GM19035 (cell line): Measurements from ENCODE around the gene NRP2.

ENCODE experiments used
- ATAC-seq: cut with Tn5 transposase; IDR thresholded peaks from one replicate; pipeline ENCODE4 v1.9.1; 2021; ENCODE audit not compliant: unreplicated experiment

The NRP2 gene

DNA sequence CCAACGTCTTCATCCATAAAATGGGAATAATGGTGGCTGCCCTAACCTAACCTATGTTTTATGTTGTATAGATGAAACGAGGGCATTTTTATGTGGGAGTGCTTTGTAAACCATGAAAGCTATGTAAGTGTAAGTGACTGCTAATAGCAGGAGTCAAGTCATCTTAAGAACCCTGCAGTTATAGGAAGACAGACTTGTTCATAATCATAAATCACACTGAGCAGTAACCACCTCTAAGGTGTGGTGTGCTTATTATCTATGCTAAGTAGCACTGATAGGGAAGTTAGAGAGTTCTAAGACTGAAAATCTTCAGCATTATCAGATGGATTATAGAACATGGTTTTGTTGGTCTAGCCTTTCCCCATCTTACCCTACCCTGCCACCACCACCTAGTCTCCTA lies 24.2 kb upstream of the NRP2 start:
- no peak for ATAC-seq

DNA sequence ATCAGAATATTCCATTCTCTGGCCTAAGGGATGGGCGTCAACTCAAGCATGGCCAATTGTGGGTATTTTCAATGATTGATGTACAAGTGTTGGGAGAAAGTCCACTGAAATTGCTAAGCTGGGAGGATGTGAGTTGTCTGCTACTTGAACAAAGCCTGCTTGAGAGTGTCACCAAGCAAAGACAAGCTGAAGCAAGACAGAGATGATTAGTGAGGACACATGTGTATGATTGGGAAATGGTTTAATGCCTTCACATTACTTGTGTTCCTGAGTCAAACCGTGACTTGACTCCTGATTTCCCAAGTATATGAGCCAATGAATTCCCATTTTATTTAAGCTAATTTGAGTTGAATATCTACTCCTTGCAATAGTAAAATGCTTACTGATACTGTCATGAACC lies 23.7 kb upstream of the NRP2 start:
- no peak for ATAC-seq

DNA sequence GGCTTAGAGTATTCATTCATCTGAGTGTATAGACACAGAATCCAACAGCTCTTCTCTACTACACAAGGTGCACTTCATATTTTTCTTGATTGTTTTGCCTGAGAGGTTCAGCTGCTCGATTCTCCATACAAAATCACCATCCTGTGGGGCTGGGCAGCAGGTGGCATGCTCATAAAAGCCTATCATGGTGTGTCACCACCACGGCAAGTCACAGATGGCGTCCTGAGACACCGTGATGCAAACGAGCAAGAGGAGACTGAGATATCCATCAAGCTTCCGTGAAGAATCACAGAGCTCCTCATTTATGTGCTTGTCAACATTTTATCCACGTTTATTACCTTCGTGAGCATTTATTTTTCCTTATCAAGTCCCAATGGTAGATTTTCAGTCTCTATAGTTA lies 22.4 kb upstream of the NRP2 start:
- no peak for ATAC-seq

DNA sequence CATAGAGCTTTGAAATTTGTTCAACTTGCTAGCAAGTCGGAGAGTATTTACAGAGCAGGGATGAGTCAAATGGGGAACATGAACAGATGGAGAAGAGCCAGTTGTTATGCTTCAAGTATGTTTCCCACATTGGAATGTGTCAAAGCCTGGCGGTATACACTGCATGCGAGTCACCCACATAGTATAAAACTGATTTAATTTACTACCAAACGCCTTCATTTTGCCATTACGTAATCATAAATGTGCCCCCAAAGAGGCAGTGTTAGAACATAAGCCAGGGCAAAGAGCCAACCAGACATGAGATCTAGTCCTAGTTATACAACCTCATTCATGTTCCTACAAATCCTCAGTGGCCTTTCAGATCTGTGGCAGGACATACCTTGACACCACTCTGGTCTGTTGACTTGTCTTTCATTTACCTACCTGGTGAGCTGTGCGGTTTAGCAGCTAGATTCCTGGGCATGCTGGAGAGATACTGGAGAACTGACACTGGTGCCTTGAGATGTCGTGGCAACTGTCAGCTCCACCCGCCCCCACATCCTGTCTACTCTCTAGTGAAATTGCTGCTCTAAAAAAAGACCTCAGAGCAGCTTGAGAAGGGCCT lies 21.7 kb upstream of the NRP2 start:
- ATAC-seq = peak; percentile 58

DNA sequence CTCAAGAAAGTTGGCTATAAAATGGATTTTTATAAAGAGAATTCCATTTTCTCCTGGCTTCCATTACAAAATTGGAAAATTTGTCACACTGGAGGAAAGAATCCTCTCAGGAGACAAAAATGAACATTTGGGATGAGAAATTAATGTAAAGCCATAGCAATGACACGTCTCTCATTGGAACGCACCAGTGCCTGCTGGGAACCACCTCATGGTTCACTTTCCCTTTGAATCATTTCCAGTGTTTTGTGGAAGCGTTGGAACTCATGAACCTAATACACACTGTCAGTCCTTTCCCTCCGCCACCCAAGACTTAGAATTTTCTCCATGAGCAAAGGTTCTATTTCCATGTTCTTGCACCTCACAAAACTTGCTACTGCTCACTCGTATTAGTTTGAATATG lies 21.0 kb upstream of the NRP2 start:
- ATAC-seq = no peak

DNA sequence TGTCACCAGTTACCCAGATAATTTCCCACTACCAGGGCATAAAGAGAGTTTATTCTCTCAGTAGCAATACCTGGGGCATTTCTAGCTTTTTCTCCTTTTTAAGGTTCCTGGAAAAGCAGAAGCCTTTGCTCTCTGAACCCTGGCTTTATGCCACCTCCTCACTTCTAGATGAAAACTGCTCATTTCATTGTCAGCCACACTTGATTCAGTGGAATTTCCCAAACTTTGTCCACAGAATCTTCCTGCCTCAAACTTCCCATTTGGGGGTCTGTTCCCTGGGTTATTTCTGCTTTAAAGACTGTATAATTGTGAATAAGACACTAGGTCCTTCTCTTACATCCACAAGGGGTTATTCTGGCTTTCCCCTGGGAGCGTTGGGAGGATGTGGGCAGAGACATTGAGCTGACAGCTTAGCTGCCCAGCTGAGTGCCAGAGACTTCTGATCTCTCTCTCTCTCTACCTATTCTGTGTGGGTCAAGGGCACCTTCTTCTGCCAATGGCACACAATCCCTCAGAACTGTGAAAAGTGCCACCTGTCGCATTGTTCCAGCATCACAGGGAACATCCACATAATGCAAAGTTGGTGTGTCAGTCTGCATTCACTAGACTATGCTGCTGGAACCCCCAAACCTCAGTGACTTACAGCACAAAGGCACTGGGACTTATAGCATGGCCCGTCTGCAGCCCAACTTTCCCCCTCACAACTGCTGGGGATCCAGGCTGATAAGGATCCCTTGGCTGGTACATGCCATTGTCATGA lies 19.9 kb upstream of the NRP2 start:
- no peak for ATAC-seq

DNA sequence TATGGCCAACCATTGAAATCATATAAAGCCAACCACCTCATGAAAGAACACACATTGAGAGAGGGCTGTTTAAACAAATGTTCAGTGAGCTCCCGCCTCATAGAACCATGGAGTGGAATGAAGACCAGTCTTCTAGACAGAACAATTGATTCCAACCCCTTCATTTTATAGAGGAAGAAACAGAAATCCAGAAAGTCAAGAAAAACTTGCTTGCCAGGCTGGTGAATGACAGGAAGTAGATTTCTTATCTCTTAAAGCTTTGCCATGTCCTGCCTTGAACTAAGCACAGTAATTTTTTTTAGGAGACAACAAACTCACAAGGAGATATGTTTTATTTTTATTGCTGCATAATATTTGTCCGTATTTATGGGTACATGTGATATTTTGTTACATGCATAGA lies 16.5 kb upstream of the NRP2 start:
- no peak for ATAC-seq

DNA sequence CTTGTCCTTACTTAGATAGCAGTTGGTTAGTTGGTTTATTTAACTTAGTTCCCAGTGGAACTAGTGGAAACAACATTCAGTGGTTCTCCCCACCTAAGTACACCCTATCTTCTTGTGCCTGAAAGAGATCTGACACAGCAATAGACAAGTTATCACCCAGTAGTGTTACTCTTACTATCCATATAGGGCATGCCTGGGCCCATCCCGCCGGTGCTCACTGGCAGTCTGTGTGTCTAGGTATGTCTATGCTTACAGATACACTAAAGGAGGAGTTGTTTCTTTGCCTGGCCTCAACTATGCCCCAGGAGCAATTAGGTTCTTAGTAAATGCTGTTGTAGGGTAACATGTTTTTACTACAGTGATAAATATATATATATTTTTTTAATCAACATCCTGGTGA lies 12.0 kb upstream of the NRP2 start:
- ATAC-seq = no peak

DNA sequence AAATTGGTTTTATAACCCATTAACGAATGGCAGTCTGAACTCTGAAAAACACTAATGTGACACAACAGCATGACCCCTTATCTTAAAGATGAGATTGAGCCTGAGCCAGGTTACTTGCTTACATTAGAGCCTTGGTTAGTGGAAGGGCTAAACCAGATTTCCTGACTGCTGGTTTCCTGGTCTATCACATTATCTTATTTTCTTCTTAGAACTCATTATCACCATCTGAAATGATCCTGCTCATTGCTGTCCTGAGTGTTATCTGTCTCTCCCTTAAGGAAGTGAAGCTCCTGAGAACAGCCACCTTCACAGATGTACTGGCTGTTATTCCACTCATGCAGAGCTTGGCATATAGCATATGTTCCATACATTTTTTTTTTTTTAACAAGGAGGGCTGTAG lies 9.0 kb upstream of the NRP2 start:
- ATAC-seq = no peak

DNA sequence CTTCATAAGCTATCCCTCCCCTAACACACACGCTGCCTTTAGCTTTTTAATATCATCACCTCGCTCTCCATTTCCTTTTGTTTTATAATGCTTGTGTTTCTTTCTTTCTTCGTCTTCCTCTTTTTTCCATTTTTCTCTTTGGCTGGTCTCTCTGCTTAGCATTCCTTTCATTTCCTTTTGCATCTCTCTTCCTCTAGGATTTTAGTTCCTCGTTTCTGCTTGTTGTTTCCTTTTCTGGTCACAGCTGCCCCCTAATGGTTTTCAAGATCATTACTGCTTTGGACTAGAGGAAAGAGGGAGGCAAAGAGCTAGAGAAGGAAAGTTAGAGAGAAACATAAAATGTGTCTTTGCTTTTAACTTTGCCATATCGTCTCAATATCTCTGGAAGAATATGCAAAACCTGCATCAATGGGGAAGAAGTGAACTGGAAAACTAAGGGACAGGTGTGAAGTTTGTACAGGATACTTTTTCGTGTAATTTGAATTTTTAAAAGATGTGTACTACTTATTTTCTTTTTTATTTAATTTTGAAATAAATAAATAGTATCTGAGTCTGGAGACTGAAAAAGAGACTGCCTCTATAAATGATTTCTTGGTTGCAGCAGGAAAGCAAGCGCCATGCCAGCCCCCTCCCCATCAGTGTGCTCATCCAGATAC lies 6.3 kb upstream of the NRP2 start:
- ATAC-seq = no peak

DNA sequence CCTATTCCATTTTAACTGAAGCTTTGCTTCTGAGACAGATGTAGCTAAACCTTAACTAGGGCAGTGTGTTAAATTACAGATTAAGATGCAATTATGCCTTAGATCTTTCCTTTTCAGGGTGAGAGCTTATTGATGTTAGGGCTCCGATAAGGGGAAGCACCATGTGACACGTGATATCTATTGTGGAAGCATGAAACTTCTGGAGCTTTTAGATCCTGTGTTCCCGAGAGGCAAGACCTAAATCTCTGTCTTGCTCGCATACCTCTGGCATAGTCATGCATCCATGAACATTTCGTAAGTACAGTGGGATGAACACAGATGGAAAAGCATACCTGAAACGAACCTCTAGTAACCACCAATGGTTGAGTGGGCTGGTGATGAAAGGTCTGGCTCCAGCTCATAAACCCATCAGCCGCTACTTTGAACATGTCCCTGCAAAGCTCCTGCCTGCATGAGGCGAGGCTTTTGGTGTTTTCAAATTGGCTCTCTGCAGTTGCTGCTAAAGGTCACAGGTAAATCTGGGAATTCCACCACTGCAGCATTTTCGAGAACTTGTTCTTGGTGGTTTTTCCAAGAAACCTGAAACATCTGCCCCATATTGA lies 3.7 kb upstream of the NRP2 start:
- ATAC-seq = no peak

DNA sequence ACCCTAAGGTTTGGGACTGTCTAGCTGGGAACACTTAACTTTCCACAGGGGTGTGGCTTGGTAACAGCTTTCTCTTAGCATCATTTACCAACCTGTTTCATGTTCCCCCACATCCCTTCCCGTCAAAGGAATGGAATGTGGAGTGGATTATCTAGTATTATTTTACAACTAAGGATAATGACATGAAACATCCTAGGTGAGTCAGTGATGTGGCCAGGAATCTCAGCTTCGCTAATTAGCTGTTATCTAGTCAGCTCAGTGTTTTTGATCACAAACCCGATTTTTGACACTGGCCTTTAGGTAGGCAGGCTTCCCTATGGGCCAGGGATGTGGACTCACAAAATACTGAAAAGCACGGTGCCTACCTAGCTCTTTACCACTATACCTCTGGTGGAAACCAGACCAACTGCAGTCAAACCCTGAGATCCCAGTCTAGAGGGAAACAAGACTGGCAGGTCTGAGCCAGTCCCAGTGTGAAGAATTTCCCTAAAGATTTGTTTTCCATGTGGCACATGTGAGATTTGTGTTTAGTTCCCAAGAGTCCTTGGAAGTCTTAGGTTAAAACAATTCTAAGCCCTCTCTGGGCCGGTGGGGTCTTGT lies 2.8 kb upstream of the NRP2 start:
- no peak for ATAC-seq

DNA sequence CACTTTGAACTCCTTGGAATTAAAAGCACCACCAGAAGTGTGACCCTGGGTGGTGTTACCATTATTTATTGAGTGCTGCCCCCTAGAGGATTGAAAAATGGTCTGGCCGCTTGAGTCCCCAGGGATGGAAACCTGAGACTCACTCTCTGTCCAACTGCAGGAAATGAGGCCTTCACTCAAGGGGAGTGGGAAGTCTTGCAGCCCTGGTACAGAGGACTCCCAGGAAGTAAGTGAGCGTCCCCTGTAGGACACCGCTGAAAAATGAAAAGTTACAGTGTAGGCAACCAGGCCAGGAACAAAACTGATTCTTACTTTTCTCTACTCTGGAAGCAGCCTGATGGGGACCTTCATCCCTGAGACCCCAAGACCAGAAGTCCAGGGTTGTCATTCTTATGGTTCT lies 2.2 kb upstream of the NRP2 start:
- peak; percentile 43 for ATAC-seq

DNA sequence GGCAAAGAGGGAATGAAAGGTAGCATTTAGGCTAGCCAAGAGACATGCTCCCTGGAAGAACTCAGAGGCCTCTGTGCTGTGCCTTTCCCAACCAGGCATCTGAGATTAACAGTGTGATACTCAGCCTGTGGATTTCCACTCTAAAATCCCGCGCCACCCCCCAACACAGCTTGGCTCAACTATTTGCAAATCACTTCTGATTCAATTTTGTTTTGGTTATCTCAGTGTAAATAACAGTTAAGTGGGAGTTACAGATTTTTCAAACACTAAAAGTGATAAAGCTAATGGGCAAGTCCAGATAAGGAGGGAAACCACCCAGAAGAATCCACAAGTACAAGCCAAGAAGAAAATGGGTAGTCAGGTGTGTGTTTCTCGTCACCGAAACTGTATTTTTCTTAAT lies 1.4 kb upstream of the NRP2 start:
- no peak for ATAC-seq

DNA sequence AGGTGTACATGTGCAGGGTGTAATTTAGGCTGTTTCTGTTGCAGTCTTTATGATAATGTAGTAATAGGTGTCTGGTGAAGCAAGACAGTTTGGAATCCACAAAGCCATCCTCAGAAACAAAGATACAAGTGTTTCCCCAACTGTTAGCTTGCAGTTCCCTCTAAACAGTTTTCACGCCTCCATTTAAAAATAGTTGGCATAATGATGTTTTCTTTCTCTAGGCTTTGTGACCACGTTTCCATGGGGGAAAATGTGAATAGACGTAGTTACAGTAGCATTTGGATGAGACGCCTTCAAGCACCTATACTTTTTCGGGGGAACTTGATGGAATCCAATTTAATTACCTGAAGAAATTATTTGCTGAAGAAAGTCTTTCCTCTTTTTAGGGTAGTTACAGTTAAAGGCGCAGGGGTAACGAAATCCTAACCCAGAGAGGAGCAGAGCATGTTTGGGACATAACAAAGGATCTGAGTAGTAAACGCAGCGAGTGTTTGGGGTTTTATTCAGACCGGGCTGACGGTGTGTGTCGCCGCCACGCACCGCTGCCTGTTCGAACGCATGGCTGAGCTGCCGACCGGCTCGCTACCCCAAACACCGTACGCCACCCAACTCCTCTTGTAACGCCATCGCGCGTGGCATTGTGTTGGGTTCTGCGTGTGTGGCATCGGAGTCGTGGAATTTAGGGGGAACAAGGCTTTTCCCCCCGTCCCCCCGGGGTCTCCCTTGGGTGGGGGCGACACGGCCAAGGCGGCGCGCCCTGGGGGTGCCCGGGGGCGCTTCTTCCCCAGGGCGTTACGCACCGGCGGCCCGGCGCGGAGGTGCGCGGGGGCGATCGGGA lies 681 bp upstream of the NRP2 start:
- ATAC-seq = peak; percentile 32

DNA sequence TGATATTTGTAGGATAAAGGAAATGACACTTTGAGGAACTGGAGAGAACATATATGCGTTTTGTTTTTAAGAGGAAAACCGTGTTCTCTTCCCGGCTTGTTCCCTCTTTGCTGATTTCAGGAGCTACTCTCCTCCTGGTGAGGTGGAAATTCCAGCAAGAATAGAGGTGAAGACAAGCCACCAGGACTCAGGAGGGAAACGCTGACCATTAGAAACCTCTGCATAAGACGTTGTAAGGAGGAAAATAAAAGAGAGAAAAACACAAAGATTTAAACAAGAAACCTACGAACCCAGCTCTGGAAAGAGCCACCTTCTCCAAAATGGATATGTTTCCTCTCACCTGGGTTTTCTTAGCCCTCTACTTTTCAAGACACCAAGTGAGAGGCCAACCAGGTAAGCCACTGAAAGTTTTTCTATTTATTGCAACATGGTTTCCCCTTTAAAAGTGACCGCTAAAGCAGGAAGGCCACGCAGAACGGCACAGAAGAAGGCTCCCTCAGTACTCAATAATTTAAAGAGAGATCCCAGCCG lies 735 bp downstream of the NRP2 start:
- no peak for ATAC-seq

DNA sequence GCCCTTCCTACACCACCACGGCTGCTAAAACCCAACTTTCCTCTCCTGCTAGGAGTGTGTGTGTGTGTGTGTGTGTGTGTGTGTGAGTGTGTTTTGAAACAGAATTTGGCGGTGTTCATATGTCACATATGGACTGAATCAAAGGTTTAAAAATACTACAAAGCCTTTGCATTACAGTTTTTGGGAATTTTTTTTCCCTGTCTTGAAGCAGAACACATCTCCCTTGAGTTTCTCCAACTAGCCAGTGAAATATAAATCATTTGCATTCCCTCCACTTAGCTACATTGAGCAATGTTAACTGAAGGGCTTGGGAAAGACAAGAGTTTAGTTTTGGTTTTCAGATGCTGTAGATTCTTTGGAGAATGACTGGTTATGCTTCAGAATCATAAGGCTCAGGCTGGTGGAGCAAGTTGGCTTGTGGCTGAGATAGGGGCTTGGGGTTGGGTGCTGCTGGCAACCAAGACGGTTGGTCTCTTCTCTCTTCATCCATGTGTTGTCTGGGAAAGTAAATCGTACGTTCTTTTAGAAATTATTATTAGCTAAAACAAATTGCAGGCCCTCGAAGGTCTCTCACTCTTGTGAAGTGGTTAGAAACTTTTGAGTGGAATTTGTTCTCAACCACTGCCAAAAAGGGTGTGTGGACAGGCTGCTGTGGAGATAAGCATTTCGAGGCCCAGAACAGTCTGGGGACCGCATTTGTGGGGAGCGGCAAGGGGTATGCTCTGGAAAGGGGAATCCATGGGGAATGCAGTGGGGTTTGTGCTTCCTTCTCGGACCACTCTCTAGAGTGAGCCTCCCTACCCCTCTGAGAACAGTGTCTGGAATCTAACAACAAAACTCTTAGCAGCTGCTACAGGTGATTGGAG lies 1.4 kb downstream of the NRP2 start:
- ATAC-seq = no peak

DNA sequence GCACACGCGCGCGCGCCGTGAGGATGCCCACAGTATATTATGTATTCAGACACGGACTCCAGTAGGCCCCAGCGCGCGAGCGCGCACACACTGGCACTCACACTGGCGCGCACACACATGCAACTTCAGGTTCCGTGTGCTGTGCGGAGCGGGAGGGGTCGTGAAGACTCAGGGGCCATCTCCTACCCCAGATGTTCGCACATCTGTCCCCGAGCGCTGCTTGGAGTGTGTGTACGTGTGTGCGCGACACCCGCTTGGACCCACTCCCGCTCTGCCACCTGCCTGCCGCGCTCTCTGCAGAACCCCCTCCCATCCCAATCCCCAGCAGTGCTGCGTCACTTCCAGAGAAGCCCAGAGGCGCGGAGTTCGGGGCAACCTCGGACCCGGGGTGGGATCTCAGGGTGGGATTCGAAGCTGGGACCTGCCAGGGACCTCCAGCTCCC lies 2.6 kb downstream of the NRP2 start:
- no peak for ATAC-seq

DNA sequence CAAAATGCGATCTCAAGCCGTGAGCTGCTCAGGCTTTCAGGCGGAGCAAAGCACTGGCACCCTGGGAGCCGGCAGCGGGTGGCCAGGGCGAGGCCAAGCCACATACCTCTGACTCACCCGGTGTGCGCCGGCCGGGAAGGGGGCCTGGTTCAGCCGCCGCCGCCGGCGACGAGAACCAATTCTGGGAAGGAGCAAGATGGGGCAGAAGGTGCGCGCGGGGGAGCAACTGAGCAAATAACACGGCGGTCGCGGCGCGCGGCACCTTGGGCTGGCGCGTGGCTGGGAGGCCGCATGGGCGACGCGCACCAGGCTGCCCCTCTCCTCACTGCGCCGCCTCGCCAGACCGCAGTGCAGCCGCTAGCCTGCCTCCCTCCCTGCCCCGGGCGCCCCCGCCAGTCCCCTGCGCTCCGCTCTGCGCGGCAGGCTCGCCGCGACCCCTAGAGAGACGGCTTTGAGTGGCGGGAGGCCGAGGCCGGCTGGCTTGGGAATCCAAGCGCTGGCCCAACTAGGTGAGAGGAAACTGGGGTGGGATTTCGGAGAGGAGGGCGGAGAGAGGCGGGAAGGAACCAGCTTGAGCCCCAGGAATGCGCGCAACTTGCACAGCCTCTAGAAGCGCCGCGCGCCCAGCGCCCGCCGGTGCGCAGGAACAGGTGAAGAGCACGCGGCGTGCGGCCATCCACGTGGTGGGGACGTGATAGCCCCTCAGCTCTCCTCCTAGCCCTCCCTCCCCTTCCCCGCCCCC lies 3.2 kb downstream of the NRP2 start:
- ATAC-seq = no peak
